ENCODE data around the gene CCDC14. TPM values are rescaled to one million over a fixed set of nuclear protein-coding genes. Genes with fewer than 3 reads are reported as not detected.

Gene CCDC14
- total RNA-seq, 1 donor = 56.0 TPM

DNA sequence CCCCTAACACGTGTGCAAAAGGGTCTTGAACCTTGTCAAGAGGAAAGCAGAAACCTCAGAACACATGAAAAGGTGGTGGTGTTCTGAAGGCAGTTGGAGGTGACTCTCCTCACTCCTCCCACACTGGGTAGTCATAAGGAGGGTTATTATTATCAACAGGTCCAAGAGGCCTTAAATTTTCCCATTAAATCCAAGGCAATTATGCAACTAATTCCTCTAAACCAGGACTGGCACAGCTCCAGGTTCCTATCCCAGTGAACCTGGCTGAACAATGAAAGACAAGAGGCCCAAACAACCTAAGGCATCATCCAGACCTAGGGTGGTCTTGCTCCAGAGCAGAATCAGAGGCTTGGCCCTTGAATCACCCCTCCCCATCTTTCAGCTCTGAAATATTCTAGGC, 91.9 kb downstream of the CCDC14 start:
- DNase-seq (ENCODE audit: low read depth in 2 of 3, low spot score in 2 of 3) = no peak

DNA sequence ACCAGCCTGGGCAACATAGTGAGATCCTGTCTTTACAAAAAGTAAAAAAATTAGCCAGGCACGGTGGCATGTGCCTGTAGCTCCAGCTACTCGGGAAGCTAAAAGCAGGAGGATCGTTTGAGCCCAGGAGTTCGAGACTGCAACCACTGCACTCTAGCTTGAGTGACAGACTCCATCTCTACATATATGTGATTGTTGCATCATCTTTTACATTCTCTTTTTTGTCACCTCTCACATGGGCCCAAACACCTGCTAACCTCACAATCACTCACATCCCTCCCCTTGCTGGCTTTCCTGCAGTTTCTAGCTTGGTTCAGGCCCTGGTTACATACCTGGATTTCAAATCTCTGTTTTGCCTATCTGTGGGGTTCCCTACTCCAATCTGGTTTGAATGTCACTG, 96.3 kb downstream of the CCDC14 start:
- DNase-seq (ENCODE audit: low read depth in 2 of 3, low spot score in 2 of 3) = no peak

Other genes with a start within 250 kb of the CCDC14 start
- gene MYLK, start 76.9 kb downstream of the CCDC14 start, total RNA-seq = 11.3 TPM
- gene ROPN1, start 30.9 kb upstream of the CCDC14 start, total RNA-seq = not detected
- gene KALRN, start 72.1 kb upstream of the CCDC14 start, total RNA-seq = 0.54 TPM